Measurements from ENCODE around the gene SARNP.

Gene SARNP

DNA sequence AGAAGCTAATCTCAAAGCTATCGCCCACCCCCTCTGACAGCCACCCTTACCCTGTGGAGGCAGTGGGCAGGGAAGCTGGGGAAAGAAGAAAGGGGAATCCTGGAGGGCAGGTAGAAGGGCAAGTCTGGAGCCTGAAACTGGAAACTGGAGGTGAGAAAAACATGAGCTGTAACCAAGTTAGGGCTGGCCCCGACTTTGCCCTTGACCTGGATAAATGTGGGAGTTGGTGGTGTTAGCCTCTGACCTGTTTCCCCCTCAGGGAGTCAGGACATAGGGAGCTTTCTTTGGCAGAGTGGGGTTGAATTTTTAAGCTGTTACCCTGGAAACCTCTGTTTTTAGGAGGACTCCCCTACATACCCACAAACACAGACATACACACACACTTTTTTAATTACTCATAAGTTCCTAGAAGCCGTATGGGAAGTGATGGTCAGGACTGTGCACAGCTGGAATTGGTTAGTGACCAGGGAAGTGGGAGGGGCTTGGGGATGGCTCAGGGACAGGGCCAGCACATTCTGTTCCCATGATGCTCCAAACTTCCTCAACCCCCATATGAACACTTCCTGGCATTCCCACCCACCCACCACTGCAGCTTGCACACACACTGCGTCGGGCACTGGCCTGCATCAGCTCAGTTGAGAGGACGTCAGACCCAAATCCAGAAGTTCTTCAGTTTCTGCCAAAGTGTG, 30.2 kb upstream of the SARNP start:
- no peaks in the 10 kb centered on the region for H3K4me1 ChIP-seq (ENCODE audit: control insufficient read depth in 1 of 2, insufficient read depth in 1 of 2, low read depth in 1 of 2, low read length in 1 of 2)
- no peaks in the 10 kb centered on the region for H3K36me3 ChIP-seq
- TF ChIP-seq, protein P1, sequence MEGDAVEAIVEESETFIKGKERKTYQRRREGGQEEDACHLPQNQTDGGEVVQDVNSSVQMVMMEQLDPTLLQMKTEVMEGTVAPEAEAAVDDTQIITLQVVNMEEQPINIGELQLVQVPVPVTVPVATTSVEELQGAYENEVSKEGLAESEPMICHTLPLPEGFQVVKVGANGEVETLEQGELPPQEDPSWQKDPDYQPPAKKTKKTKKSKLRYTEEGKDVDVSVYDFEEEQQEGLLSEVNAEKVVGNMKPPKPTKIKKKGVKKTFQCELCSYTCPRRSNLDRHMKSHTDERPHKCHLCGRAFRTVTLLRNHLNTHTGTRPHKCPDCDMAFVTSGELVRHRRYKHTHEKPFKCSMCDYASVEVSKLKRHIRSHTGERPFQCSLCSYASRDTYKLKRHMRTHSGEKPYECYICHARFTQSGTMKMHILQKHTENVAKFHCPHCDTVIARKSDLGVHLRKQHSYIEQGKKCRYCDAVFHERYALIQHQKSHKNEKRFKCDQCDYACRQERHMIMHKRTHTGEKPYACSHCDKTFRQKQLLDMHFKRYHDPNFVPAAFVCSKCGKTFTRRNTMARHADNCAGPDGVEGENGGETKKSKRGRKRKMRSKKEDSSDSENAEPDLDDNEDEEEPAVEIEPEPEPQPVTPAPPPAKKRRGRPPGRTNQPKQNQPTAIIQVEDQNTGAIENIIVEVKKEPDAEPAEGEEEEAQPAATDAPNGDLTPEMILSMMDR (IDR thresholded peaks at IDR 0.05) = no peak
- no peaks in the 10 kb centered on the region for H3K9me3 ChIP-seq
- no peak overlapping the region for H3K27ac ChIP-seq
- no peaks in the 10 kb centered on the region for H3K27me3 ChIP-seq
- no peak overlapping the region for H3K4me3 ChIP-seq (ENCODE audit: low read depth in 1 of 2, low read length in 1 of 2)

- H3K27ac ChIP-seq = no peak overlapping the region
- H3K4me3 ChIP-seq (ENCODE audit: low read depth in 1 of 2, low read length in 1 of 2) = no peak overlapping the region
- H3K4me1 ChIP-seq (ENCODE audit: control insufficient read depth in 1 of 2, insufficient read depth in 1 of 2, low read depth in 1 of 2, low read length in 1 of 2) = no peaks in the 10 kb centered on the region
- no peaks in the 10 kb centered on the region for H3K9me3 ChIP-seq
- no peaks in the 10 kb centered on the region for H3K27me3 ChIP-seq
- TF ChIP-seq, protein P1 (IDR thresholded peaks at IDR 0.05) = no peak
- no peaks in the 10 kb centered on the region for H3K36me3 ChIP-seq
These were observed 29.5 kb upstream of the SARNP start for GRCh38 chr12:55847033-55847432.

- TF ChIP-seq, protein P1 (IDR thresholded peaks at IDR 0.05) = no peak
- H3K27me3 ChIP-seq = no peaks in the 10 kb centered on the region
- H3K4me3 ChIP-seq (ENCODE audit: low read depth in 1 of 2, low read length in 1 of 2) = no peak overlapping the region
- H3K4me1 ChIP-seq (ENCODE audit: control insufficient read depth in 1 of 2, insufficient read depth in 1 of 2, low read depth in 1 of 2, low read length in 1 of 2) = no peaks in the 10 kb centered on the region
- H3K9me3 ChIP-seq = no peaks in the 10 kb centered on the region
- H3K27ac ChIP-seq = no peak overlapping the region
- no peaks in the 10 kb centered on the region for H3K36me3 ChIP-seq
These were observed 28.4 kb upstream of the SARNP start for GRCh38 chr12:55845785-55846496.

DNA sequence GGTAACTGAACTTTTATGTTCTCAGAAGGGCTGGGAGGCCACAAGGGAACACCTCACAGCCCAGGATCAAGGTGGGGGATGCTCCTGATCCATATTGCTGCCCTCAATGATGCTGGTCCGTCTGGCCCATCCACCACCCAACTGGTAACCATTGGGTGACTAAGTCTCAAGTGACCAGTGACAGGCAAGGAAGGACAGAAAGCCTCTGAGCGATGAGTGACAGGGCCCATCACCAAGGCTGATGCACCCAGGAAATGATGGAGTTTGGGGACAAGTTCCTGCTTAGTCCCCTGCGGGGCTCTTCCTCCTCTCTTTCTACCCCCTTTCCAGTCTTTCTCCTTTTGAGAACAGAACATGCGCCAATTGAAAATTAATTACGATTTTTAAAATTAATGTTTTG, 27.8 kb upstream of the SARNP start:
- Histone ChIP-seq H3K27me3 (no peaks in the 10 kb centered on the region), H3K27ac (no peak overlapping the region), H3K4me3 (ENCODE audit: low read depth in 1 of 2, low read length in 1 of 2) (no peak overlapping the region), H3K36me3 (no peaks in the 10 kb centered on the region), H3K4me1 (ENCODE audit: control insufficient read depth in 1 of 2, insufficient read depth in 1 of 2, low read depth in 1 of 2, low read length in 1 of 2) (no peaks in the 10 kb centered on the region), H3K9me3 (no peaks in the 10 kb centered on the region)
- TF ChIP-seq, protein P1 (IDR thresholded peaks at IDR 0.05) = no peak

- no peaks in the 10 kb centered on the region for H3K9me3 ChIP-seq
- H3K4me1 ChIP-seq (ENCODE audit: control insufficient read depth in 1 of 2, insufficient read depth in 1 of 2, low read depth in 1 of 2, low read length in 1 of 2) = no peaks in the 10 kb centered on the region
- TF ChIP-seq, protein P1 (IDR thresholded peaks at IDR 0.05) = no peak
These were observed 27.4 kb upstream of the SARNP start for GRCh38 chr12:55844961-55845360.

More at GRCh38 chr12:55844961-55845360, 27.4 kb upstream of the SARNP start:
- Histone ChIP-seq H3K27me3 (no peaks in the 10 kb centered on the region), H3K4me3 (ENCODE audit: low read depth in 1 of 2, low read length in 1 of 2) (no peak overlapping the region), H3K27ac (no peak overlapping the region), H3K36me3 (no peaks in the 10 kb centered on the region)

All from neutrophil (primary cell).